ENCODE measurements around the gene GPR37L1.

The GPR37L1 gene

DNA sequence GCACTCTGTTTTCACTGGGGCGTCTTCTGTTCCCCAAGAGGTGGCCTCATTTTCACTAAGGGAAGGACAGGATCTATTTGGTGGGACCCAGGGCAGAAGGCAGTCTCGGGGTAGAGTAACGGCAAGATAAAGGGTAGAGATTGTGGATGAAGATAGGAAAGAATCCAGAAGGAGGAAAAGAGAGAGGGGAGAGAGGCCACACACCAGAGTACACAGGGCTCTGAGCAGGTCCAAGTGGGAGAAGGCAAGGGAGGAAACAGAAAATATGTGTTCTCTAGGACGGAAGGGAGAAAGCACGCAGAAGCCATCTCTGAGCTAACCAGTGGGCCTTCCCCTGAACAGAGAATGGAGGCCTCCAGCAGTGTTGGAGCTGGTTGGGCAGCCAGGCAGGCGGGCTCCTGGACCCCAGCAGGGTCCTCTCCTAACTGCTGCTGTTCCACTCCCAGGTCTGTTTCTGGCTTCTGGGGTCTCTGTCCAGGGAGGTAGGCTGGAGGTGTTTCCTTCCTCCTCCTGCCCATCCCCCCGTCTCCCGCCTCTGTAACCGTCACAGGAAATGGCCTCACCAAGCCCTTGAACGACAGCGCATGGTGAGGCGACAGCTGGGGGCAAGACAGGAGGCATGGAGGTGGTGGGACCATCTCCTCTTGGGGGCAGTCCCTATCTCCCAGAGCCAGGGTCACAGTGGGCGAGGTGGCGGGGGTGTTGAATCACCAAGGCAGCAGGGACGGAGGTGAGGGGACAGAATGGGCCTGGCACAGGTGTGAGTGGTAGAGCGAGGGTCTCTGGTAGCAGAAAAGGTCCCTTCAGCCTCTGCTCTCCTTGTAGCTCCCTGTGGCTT, 37.0 kb downstream of the GPR37L1 start:
- TF ChIP-seq GABPA (IDR thresholded peaks at IDR 0.05; ENCODE audit: low read depth) (no peak), POLR2AphosphoS5 (IDR thresholded peaks at IDR 0.05; ENCODE audit: low read depth) (peak; percentile 47; the same call in 1 of the 2 replicates), SPI1 (IDR thresholded peaks at IDR 0.05; ENCODE audit: borderline replicate concordance, low read depth) (no peak)
- TF ChIP-seq, protein P1, sequence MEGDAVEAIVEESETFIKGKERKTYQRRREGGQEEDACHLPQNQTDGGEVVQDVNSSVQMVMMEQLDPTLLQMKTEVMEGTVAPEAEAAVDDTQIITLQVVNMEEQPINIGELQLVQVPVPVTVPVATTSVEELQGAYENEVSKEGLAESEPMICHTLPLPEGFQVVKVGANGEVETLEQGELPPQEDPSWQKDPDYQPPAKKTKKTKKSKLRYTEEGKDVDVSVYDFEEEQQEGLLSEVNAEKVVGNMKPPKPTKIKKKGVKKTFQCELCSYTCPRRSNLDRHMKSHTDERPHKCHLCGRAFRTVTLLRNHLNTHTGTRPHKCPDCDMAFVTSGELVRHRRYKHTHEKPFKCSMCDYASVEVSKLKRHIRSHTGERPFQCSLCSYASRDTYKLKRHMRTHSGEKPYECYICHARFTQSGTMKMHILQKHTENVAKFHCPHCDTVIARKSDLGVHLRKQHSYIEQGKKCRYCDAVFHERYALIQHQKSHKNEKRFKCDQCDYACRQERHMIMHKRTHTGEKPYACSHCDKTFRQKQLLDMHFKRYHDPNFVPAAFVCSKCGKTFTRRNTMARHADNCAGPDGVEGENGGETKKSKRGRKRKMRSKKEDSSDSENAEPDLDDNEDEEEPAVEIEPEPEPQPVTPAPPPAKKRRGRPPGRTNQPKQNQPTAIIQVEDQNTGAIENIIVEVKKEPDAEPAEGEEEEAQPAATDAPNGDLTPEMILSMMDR (IDR thresholded peaks at IDR 0.05; ENCODE audit: insufficient read depth, low read length): no peak
- TF ChIP-seq, protein P2, sequence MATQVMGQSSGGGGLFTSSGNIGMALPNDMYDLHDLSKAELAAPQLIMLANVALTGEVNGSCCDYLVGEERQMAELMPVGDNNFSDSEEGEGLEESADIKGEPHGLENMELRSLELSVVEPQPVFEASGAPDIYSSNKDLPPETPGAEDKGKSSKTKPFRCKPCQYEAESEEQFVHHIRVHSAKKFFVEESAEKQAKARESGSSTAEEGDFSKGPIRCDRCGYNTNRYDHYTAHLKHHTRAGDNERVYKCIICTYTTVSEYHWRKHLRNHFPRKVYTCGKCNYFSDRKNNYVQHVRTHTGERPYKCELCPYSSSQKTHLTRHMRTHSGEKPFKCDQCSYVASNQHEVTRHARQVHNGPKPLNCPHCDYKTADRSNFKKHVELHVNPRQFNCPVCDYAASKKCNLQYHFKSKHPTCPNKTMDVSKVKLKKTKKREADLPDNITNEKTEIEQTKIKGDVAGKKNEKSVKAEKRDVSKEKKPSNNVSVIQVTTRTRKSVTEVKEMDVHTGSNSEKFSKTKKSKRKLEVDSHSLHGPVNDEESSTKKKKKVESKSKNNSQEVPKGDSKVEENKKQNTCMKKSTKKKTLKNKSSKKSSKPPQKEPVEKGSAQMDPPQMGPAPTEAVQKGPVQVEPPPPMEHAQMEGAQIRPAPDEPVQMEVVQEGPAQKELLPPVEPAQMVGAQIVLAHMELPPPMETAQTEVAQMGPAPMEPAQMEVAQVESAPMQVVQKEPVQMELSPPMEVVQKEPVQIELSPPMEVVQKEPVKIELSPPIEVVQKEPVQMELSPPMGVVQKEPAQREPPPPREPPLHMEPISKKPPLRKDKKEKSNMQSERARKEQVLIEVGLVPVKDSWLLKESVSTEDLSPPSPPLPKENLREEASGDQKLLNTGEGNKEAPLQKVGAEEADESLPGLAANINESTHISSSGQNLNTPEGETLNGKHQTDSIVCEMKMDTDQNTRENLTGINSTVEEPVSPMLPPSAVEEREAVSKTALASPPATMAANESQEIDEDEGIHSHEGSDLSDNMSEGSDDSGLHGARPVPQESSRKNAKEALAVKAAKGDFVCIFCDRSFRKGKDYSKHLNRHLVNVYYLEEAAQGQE (IDR thresholded peaks at IDR 0.05; ENCODE audit: insufficient replicate concordance, low read depth): peak; percentile 26
- peak; percentile 62 to 83 for DNase-seq (ENCODE audit: low read depth in 1 of 2, low spot score in 1 of 2)
- Histone ChIP-seq H3K4me3 (replicated peaks; ENCODE audit: insufficient read depth, low read length) (peak overlapping the region; percentile 56), H3K27ac (replicated peaks) (peak overlapping the region; percentile 97), H3K27me3 (ENCODE audit: insufficient read depth, poor library complexity, severe bottlenecking) (no peaks in the 10 kb centered on the region)

DNA sequence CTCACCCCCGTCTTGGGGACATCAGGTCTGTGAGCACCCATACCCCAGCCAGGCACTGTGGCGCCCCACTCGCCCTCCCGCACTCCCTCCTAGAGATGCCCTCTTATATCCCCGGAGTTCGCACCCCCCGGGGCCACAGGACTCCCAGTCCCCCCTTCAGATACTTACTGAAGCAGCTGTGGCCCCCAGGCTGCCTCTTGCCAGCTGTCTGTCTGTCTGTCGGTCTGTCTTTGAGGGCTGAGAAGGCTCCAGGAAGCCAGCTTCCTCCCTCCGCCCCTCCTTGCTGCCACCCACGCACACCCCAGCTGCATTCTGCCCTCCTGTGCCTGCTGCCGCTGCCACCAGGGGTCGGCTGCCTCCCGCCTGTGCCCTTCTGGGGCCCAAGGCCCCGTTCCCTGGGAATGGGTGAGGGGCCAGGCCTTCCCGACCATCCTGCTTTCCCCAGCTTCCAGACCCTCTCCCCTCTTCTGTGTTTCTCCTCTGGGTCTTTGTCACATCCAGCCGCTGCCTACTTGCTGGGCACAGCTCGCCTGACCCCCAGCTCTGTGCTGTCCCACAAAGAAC, 37.7 kb downstream of the GPR37L1 start, which contains the start of gene PTPN7:
Gene PTPN7 (minus strand): TSS at position 226 of the 564 bp plus-strand sequence. CDS start 1,200 bp downstream, outside the sequence.
- Histone ChIP-seq H3K27me3 (ENCODE audit: insufficient read depth, poor library complexity, severe bottlenecking) (no peaks in the 10 kb centered on the region), H3K4me3 (replicated peaks; ENCODE audit: insufficient read depth, low read length) (peak within 1 kb of the TSS; percentile 56), H3K27ac (replicated peaks) (peak within 1 kb of the TSS; percentile 97)
- TF ChIP-seq, protein P1 (IDR thresholded peaks at IDR 0.05; ENCODE audit: insufficient read depth, low read length): peak; percentile 72
- TF ChIP-seq, protein P2 (IDR thresholded peaks at IDR 0.05; ENCODE audit: insufficient replicate concordance, low read depth): no peak
- TF ChIP-seq POLR2AphosphoS5 (IDR thresholded peaks at IDR 0.05; ENCODE audit: low read depth) (peak; percentile 73; the same call in 1 of the 2 replicates), GABPA (IDR thresholded peaks at IDR 0.05; ENCODE audit: low read depth) (no peak), SPI1 (IDR thresholded peaks at IDR 0.05; ENCODE audit: borderline replicate concordance, low read depth) (peak; percentile 58; the same call in 1 of the 2 replicates)
- DNase-seq (ENCODE audit: low read depth in 1 of 2, low spot score in 1 of 2): peak; percentile 85 to 90

DNA sequence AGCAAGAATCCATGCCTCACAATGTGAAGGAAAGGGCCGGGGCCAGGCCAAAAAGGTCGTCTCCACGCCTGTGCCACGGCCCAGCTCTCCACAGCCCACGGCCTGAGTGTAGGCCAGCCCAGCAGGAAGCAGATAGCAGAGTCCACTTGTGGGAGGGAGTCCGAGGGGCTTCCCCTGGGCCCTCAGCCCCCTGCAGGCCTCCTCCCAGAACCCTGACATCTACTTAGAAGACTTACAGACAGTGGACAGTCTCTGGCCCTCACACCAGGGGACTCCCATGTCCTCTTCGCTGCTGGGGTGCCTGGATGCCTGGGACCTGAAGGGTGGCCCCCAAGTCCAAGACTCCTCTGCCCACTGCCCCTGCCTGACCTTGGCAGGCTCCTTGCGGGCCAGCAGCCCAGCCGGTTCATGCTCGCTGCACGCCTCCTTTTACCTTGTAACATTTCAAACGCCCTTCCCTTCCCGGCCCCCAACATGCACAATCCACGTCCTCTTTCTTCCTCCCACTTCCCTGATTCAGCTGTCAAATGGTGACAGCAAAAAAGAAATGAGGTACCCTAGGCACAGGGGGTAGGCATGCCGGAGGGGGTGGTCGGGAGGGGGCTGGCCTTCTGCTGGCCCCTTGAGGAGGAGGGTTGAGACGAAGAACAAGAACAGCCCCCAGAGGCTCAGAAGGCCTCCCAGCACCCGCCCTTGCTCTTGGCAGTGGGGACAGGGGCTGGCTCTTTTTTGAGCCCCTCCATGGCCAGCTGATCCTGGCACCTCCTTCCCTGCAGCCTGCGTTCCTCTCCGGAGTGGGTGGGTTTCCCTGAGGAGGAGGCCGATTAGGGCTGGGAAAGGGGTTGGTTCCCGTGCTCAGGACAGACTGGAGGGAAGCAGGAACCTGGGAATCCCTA, 38.7 kb downstream of the GPR37L1 start:
- peak; percentile 50 to 63 for DNase-seq (ENCODE audit: low read depth in 1 of 2, low spot score in 1 of 2)
- H3K4me3 ChIP-seq (replicated peaks; ENCODE audit: insufficient read depth, low read length): peak overlapping the region; percentile 56
- TF ChIP-seq SPI1 (IDR thresholded peaks at IDR 0.05; ENCODE audit: borderline replicate concordance, low read depth) (peak; percentile 84; the same call in 1 of the 2 replicates), POLR2AphosphoS5 (IDR thresholded peaks at IDR 0.05; ENCODE audit: low read depth) (no peak)
- no peaks in the 10 kb centered on the region for H3K27me3 ChIP-seq (ENCODE audit: insufficient read depth, poor library complexity, severe bottlenecking)
- peak overlapping the region; percentile 97 for H3K27ac ChIP-seq (replicated peaks)
